Thyroid gland (tissue), 4 donors: ENCODE measurements around the gene NRSN1.

ENCODE experiments used
- CTCF ChIP-seq, 6 experiments: fragments of 200-600 bp in 3 of 6; fragments of 450-650 bp in 3 of 6; sonication (generic) in 3 of 6; IDR thresholded peaks; one replicate each; pipeline ENCODE4 v1.5.1; 2016 to 2019; ENCODE audit warnings: antibody characterized with exemption in 6 of 6, mild to moderate bottlenecking in 2 of 6, inconsistent platforms in 1 of 6, moderate library complexity in 1 of 6
- POLR2A ChIP-seq, 2 donors: fragments of 450-650 bp; IDR thresholded peaks; one replicate each; pipeline ENCODE4 v1.6.1; 2017; ENCODE audit warnings: antibody characterized with exemption in 2 of 2, mild to moderate bottlenecking in 2 of 2, moderate library complexity in 1 of 2

GRCh38 chr6:24131751-24132150, 5.7 kb downstream of the NRSN1 start:
- TF ChIP-seq CTCF (IDR thresholded peaks at IDR 0.05) (no peak), POLR2A (IDR thresholded peaks at IDR 0.05) (no peak)
